Globus pallidus (tissue), 1 donor: ENCODE measurements around the gene CERKL.

ENCODE experiments used
- DNase-seq: peaks from one replicate; pipeline ENCODE4 v3.0.0-alpha.2; 2015; ENCODE audit warnings: low spot score

CERKL gene

GRCh38 chr2:181515719-181516118 is 141.2 kb downstream of the CERKL start:
- DNase-seq = no peak

- DNase-seq = no peak
These were observed 156.7 kb downstream of the CERKL start for GRCh38 chr2:181500201-181500600.

GRCh38 chr2:181499231-181499630 is 157.7 kb downstream of the CERKL start:
- DNase-seq = no peak
